Measurements from ENCODE around the gene SLC17A7. TPM values are rescaled to one million over a fixed set of nuclear protein-coding genes. Genes with fewer than 3 reads are reported as not detected.
A peak's percentile ranks its signal among the peaks of the same experiment; 100 is the strongest.

SLC17A7 gene
- total RNA-seq, 1 donor from 2014 or later, result 0.16 TPM

- H3K9me3 Mint-ChIP-seq, result no peaks in the 10 kb centered on the region
- no peak overlapping the region for H3K27ac Mint-ChIP-seq
- no peak overlapping the region for H3K4me3 Mint-ChIP-seq
- no peaks in the 10 kb centered on the region for H3K36me3 Mint-ChIP-seq (ENCODE audit: low read depth)
- intact Hi-C loops (cut with micrococcal nuclease), result no loop called here
- peaks cover 29% of the 10 kb centered on the region for H3K4me1 Mint-ChIP-seq (ENCODE audit: low read depth)
- peaks cover 91% of the 10 kb centered on the region for H3K27me3 Mint-ChIP-seq (ENCODE audit: insufficient read depth)
- DNase-seq (ENCODE audit: low spot score), result no peak
Measured at GRCh38 chr19:49437231-49437630, 4.1 kb downstream of the SLC17A7 start.

GRCh38 chr19:49436381-49437017 lies 4.8 kb downstream of the SLC17A7 start:
- Mint-ChIP-seq H3K4me1 (ENCODE audit: low read depth) (peaks cover 21% of the 10 kb centered on the region), H3K9me3 (no peaks in the 10 kb centered on the region), H3K36me3 (ENCODE audit: low read depth) (no peaks in the 10 kb centered on the region), H3K27me3 (ENCODE audit: insufficient read depth) (peaks cover 89% of the 10 kb centered on the region), H3K4me3 (no peak overlapping the region), H3K27ac (peak overlapping the region; percentile 76)
- intact Hi-C loops (cut with micrococcal nuclease), result no loop called here
- DNase-seq (ENCODE audit: low spot score), result peak; percentile 48

GRCh38 chr19:49435670-49436069 lies 5.7 kb downstream of the SLC17A7 start:
- intact Hi-C loops (cut with micrococcal nuclease), result no loop called here

GRCh38 chr19:49434907-49435583 lies 6.3 kb downstream of the SLC17A7 start:
- H3K4me1 Mint-ChIP-seq (ENCODE audit: low read depth), result peaks cover 15% of the 10 kb centered on the region
- intact Hi-C loops (cut with micrococcal nuclease), result no loop called here
- H3K9me3 Mint-ChIP-seq, result no peaks in the 10 kb centered on the region
- DNase-seq (ENCODE audit: low spot score), result no peak
- H3K4me3 Mint-ChIP-seq, result no peak overlapping the region
- peaks cover 89% of the 10 kb centered on the region for H3K27me3 Mint-ChIP-seq (ENCODE audit: insufficient read depth)
- H3K36me3 Mint-ChIP-seq (ENCODE audit: low read depth), result no peaks in the 10 kb centered on the region
- H3K27ac Mint-ChIP-seq, result no peak overlapping the region

More at GRCh38 chr19:49435670-49436069, 5.7 kb downstream of the SLC17A7 start:
- peaks cover 88% of the 10 kb centered on the region for H3K27me3 Mint-ChIP-seq (ENCODE audit: insufficient read depth)
- peak overlapping the region; percentile 76 for H3K27ac Mint-ChIP-seq
- no peaks in the 10 kb centered on the region for H3K36me3 Mint-ChIP-seq (ENCODE audit: low read depth)
- no peak overlapping the region for H3K4me3 Mint-ChIP-seq
- H3K9me3 Mint-ChIP-seq, result no peaks in the 10 kb centered on the region
- no peak for DNase-seq (ENCODE audit: low spot score)
- peaks cover 17% of the 10 kb centered on the region for H3K4me1 Mint-ChIP-seq (ENCODE audit: low read depth)

GRCh38 chr19:49433240-49433901 lies 8.0 kb downstream of the SLC17A7 start:
- no peak for DNase-seq (ENCODE audit: low spot score)
- Mint-ChIP-seq H3K27ac (no peak overlapping the region), H3K4me1 (ENCODE audit: low read depth) (peaks cover 20% of the 10 kb centered on the region), H3K4me3 (no peak overlapping the region), H3K27me3 (ENCODE audit: insufficient read depth) (peaks cover 87% of the 10 kb centered on the region), H3K9me3 (no peaks in the 10 kb centered on the region), H3K36me3 (ENCODE audit: low read depth) (no peaks in the 10 kb centered on the region)
- intact Hi-C loops (cut with micrococcal nuclease), result loop anchor here (2.0 kb wide), 1 partner anchor 71 kb away; the partner anchor contains the start of genes DKKL1 and TEAD2

GRCh38 chr19:49432141-49433073 lies 8.9 kb downstream of the SLC17A7 start:
- no peak for DNase-seq (ENCODE audit: low spot score)
- Mint-ChIP-seq H3K36me3 (ENCODE audit: low read depth) (no peaks in the 10 kb centered on the region), H3K27me3 (ENCODE audit: insufficient read depth) (peaks cover 85% of the 10 kb centered on the region), H3K4me1 (ENCODE audit: low read depth) (peaks cover 28% of the 10 kb centered on the region), H3K9me3 (no peaks in the 10 kb centered on the region), H3K4me3 (no peak overlapping the region), H3K27ac (no peak overlapping the region)
- intact Hi-C loops (cut with micrococcal nuclease), result loop anchor here (2.0 kb wide), 1 partner anchor 70 kb away; the partner anchor contains the start of genes DKKL1 and TEAD2

- intact Hi-C loops (cut with micrococcal nuclease), result loop anchor here (1.0 kb wide), 2 partner anchors 9 to 10 kb away; partner anchors contain the start of gene SLC17A7
- peaks cover 85% of the 10 kb centered on the region for H3K27me3 Mint-ChIP-seq (ENCODE audit: insufficient read depth)
Measured at GRCh38 chr19:49431330-49431749, 10.0 kb downstream of the SLC17A7 start.

GRCh38 chr19:49430678-49431329 lies 10.5 kb downstream of the SLC17A7 start:
- no peak for DNase-seq (ENCODE audit: low spot score)
- no peak overlapping the region for H3K4me3 Mint-ChIP-seq
- intact Hi-C loops (cut with micrococcal nuclease), result loop anchor here (1.0 kb wide), 3 partner anchors 9 to 39 kb away; partner anchors contain the start of gene SLC17A7
- H3K4me1 Mint-ChIP-seq (ENCODE audit: low read depth), result peaks cover 31% of the 10 kb centered on the region
- H3K27me3 Mint-ChIP-seq (ENCODE audit: insufficient read depth), result peaks cover 85% of the 10 kb centered on the region
- H3K27ac Mint-ChIP-seq, result no peak overlapping the region
- H3K9me3 Mint-ChIP-seq, result no peaks in the 10 kb centered on the region
- H3K36me3 Mint-ChIP-seq (ENCODE audit: low read depth), result no peaks in the 10 kb centered on the region

More at GRCh38 chr19:49431330-49431749, 10.0 kb downstream of the SLC17A7 start:
- Mint-ChIP-seq H3K4me3 (no peak overlapping the region), H3K4me1 (ENCODE audit: low read depth) (peaks cover 30% of the 10 kb centered on the region), H3K27ac (no peak overlapping the region), H3K36me3 (ENCODE audit: low read depth) (no peaks in the 10 kb centered on the region), H3K9me3 (no peaks in the 10 kb centered on the region)
- DNase-seq (ENCODE audit: low spot score), result no peak

GRCh38 chr19:49430172-49430677 lies 11.1 kb downstream of the SLC17A7 start:
- intact Hi-C loops (cut with micrococcal nuclease), result loop anchor here (1.0 kb wide), 1 partner anchor 38 kb away; no protein-coding TSS in a partner anchor
- Mint-ChIP-seq H3K27me3 (ENCODE audit: insufficient read depth) (peaks cover 85% of the 10 kb centered on the region), H3K36me3 (ENCODE audit: low read depth) (no peaks in the 10 kb centered on the region)

GRCh38 chr19:49428547-49429451 lies 12.5 kb downstream of the SLC17A7 start:
- Mint-ChIP-seq H3K36me3 (ENCODE audit: low read depth) (no peaks in the 10 kb centered on the region), H3K27me3 (ENCODE audit: insufficient read depth) (peaks cover 86% of the 10 kb centered on the region), H3K4me3 (no peak overlapping the region), H3K4me1 (ENCODE audit: low read depth) (peaks cover 39% of the 10 kb centered on the region), H3K27ac (no peak overlapping the region), H3K9me3 (no peaks in the 10 kb centered on the region)
- intact Hi-C loops (cut with micrococcal nuclease), result no loop called here
- no peak for DNase-seq (ENCODE audit: low spot score)

More at GRCh38 chr19:49430172-49430677, 11.1 kb downstream of the SLC17A7 start:
- Mint-ChIP-seq H3K4me1 (ENCODE audit: low read depth) (peaks cover 35% of the 10 kb centered on the region), H3K9me3 (no peaks in the 10 kb centered on the region), H3K4me3 (no peak overlapping the region), H3K27ac (no peak overlapping the region)
- DNase-seq (ENCODE audit: low spot score), result no peak

Measured in activated T-helper 1 cell treated with anti-CD3 and anti-CD28 coated beads, Interleukin-12 subunit alpha, Interleukin-12 subunit beta, Interleukin-2, Interleukin-4 antibody, amounts not matched to agents 30 ng/mL and 10 ng/mL and 1 ng/mL, durations not matched to agents 14 hours and 24 hours and 36 hours (primary cell).